Fibroblast of the aortic adventitia (primary cell): ENCODE data around the gene BCAR3. TPM values are rescaled to one million over a fixed set of nuclear protein-coding genes. Genes with fewer than 3 reads are reported as not detected.
A peak's percentile ranks its signal among the peaks of the same experiment; 100 is the strongest.

Source experiments
- DNase-seq: peaks from one replicate; pipeline ENCODE4 v3.0.0-alpha.2; 2010; ENCODE audit warnings: low read depth
- H3K4me3 ChIP-seq: 2 replicates; pipeline ENCODE4 v1.5.1; 2011; ENCODE audit warnings: low read depth, mild to moderate bottlenecking, control low read depth, low read length, moderate library complexity
- total RNA-seq: library from RNA; depleted of rRNA; stranded (reverse); fragments of >200 nt; gene quantifications from 2 replicates; pipeline ENCODE4 v1.2.3, GENCODE V29; 2012; ENCODE audit warnings: low replicate concordance
- TF ChIP-seq, protein P1 (sequence below): IDR thresholded peaks from 2 replicates; pipeline ENCODE4 v1.5.1; 2011; ENCODE audit warnings: mild to moderate bottlenecking, low read length, control low read depth, inconsistent platforms; ENCODE audit not compliant: insufficient read depth

Gene BCAR3
- total RNA-seq, 1 donor: 34.4 TPM

DNA sequence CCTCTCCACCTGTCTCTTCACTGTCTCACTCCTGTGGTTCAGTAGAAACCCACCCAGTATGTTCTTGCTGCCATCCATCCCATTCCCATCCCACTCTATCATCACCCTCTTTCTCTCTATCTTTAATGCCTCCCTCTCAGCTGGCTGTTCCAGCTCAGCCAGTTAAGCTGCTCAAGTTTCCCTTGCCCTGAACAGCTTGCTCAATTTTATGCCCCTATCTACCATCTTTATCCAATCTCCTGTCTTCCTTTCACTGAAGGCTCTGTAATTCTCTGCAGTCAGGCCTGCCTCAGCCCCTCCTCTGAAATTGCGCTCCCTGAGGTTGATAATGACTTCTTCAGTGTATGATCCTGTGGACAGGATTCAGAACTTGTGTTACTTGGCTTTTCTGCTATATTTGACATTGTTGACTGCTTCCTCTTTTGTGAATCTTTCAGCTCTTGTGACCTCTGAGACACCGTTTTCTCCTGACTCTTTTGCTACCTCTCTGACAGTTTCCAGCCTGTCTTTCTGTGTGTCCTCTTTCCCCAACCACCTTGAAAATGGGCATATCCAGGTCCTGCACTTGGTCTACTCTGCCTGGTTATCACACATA lies 13.9 kb upstream of the BCAR3 start:
- DNase-seq: no peak
- no peak overlapping the region for H3K4me3 ChIP-seq
- TF ChIP-seq, protein P1, sequence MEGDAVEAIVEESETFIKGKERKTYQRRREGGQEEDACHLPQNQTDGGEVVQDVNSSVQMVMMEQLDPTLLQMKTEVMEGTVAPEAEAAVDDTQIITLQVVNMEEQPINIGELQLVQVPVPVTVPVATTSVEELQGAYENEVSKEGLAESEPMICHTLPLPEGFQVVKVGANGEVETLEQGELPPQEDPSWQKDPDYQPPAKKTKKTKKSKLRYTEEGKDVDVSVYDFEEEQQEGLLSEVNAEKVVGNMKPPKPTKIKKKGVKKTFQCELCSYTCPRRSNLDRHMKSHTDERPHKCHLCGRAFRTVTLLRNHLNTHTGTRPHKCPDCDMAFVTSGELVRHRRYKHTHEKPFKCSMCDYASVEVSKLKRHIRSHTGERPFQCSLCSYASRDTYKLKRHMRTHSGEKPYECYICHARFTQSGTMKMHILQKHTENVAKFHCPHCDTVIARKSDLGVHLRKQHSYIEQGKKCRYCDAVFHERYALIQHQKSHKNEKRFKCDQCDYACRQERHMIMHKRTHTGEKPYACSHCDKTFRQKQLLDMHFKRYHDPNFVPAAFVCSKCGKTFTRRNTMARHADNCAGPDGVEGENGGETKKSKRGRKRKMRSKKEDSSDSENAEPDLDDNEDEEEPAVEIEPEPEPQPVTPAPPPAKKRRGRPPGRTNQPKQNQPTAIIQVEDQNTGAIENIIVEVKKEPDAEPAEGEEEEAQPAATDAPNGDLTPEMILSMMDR: no peak

DNA sequence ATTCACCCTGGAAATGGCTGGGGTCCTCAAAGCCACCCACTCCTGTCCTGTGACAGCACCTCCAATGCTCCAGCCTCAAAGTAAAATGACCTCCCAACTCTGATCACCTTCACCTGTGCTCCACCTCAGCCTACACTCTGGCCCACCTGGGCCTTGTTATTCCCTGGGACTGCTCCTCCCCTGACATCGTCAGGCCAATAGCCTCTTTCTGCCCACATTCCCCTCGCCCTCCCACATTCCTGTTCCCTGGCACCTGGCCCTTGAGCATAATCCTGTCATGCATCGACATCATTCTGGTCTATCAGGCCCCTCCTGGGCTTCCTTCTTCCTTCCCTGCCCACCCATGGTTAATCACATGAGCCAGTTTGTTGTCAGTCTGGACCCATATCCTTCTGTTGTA lies 13.2 kb upstream of the BCAR3 start:
- TF ChIP-seq, protein P1: no peak
- H3K4me3 ChIP-seq: no peak overlapping the region
- DNase-seq: no peak

DNA sequence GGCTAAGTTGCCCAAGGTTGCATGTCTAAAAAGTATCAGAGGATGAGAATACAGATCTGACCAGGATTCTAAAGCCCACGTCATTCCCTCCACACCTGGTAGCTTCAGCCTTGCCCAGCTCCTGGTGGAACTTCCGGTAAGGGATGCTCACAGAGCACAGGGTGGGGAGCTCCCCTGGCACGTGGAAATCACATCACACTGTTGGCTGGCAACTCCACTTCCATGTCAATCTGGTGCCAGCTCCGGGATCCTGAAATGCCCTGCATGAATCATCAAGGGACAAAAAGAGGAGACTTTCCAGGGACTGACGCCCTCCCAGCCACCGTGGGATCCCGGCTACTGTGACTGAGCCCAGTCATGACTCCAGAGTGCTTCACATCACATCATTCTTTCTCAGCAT lies 12.4 kb upstream of the BCAR3 start:
- no peak overlapping the region for H3K4me3 ChIP-seq

DNA sequence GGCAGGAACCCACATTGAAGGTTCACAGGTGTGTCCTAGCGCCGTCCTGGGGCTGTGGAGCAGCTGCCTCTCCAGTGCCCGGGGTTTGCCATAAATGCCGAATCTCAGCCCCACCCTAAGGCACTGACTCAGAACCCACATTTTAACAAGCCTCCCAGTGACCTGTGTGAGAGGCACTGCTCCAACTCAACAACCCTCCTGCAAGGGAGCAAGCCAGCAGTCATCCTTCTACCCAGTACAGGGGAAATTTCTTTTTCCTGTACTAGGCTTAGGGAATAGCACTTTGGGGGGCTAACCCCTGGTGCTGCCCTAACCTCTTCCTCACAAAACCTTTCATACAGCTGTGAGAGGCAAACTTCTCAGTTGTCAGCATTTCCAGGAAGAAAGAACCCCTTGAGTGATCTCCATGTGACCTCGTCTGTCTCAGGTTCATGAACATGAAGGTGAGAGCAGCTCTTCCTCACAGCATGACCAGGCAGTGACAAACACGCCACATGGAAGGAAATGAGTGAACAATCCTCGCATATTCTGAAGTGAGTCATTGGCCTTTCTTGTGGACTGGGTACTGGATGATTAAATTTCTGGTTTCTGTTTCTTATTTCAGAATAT lies 11.4 kb upstream of the BCAR3 start:
- DNase-seq: peak; percentile 75
- H3K4me3 ChIP-seq: no peak overlapping the region
- TF ChIP-seq, protein P1: no peak

More for the DNA sequence above, 12.4 kb upstream of the BCAR3 start:
- TF ChIP-seq, protein P1: no peak
- no peak for DNase-seq

DNA sequence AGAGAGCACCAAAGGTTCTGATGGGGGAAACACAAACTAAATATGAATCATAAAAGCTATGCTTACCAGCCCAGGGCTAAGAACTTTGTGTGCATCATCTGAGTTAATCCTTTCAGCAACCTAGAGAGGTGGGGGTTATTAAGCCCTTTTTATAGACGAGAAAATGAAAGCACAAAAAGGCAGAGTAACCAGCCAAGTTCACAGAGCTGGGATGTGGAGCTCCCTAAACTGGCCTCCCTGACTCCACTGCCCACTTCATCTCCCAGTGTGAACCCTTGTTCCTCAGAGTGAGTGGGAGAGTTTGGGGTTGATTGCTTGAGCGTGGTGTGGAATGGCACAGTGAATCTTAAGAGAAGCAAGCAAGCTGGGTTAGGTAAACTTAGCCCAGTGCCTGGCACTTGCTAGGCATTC lies 10.8 kb upstream of the BCAR3 start:
- TF ChIP-seq, protein P1: no peak
- peak; percentile 40 for DNase-seq
- no peak overlapping the region for H3K4me3 ChIP-seq

DNA sequence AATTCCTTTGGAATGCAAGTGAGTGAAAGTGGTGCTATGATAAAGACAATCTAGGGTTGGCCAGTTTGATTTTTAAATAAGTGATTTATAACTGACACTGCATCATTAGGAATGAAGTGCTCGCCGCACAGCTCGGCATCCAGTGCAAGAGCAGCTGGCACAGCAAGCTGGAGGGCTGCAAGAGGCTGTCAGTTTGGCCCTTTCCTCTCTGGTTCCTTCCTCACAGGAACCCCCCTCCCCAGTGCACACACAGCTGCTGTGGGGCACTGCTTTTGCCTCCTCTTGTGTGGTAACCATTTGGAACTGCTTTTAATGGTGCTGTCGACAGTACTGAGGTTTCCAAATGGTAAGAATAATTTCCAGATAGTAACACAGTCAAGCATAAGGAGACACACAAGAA lies 10.4 kb upstream of the BCAR3 start:
- H3K4me3 ChIP-seq: no peak overlapping the region
- DNase-seq: no peak
- TF ChIP-seq, protein P1: no peak
